Lung (tissue), 12 donors: ENCODE measurements around the gene AQP12B. TPM values are rescaled to one million over a fixed set of nuclear protein-coding genes. Genes with fewer than 3 reads are reported as not detected.
"Not testable (repeated sequence)": the region's sequence is repeated elsewhere in the genome, so short reads cannot be mapped to it uniquely, and the experiment has no call there.

ENCODE experiments used
- ATAC-seq: fragments of 200-7000 bp; cut with Tn5 transposase; one replicate; pipeline ENCODE4 v1.9.1; 2020; ENCODE audit warnings: moderate number of reproducible peaks; ENCODE audit not compliant: insufficient read depth, low FRiP score
- DNase-seq, 3 donors: peaks; one replicate each; pipeline ENCODE4 v3.0.0-alpha.2; 2013 to 2017
- H3K27ac ChIP-seq, 2 donors: one replicate each; pipeline ENCODE4 v1.5.1; 2013; ENCODE audit warnings: mild to moderate bottlenecking in 2 of 2, moderate library complexity in 2 of 2, control low read depth in 1 of 2, inconsistent platforms in 1 of 2, low read depth in 1 of 2, low read length in 1 of 2
- H3K27me3 ChIP-seq, 3 donors: one replicate each; pipeline ENCODE4 v1.5.1; 2013; ENCODE audit warnings: low read length in 2 of 3; ENCODE audit not compliant: control insufficient read depth in 3 of 3, insufficient read depth in 3 of 3
- H3K36me3 ChIP-seq, 4 donors: one replicate each; pipeline ENCODE4 v1.5.1; 2013; ENCODE audit warnings: low read length in 4 of 4, mild to moderate bottlenecking in 1 of 4, moderate library complexity in 1 of 4; ENCODE audit not compliant: control insufficient read depth in 4 of 4, insufficient read depth in 4 of 4
- H3K4me1 ChIP-seq, 5 donors: one replicate each; pipeline ENCODE4 v1.5.1; 2013; ENCODE audit warnings: low read length in 5 of 5, mild to moderate bottlenecking in 2 of 5, moderate library complexity in 1 of 5; ENCODE audit not compliant: control insufficient read depth in 5 of 5, insufficient read depth in 5 of 5
- H3K4me3 ChIP-seq: one replicate; pipeline ENCODE4 v1.5.1; 2013; ENCODE audit warnings: mild to moderate bottlenecking, control low read depth, moderate library complexity
- H3K9ac ChIP-seq, 2 donors: one replicate each; pipeline ENCODE4 v1.5.1; 2013; ENCODE audit warnings: low read length in 2 of 2, control low read depth in 1 of 2; ENCODE audit not compliant: insufficient read depth in 1 of 2
- H3K9me3 ChIP-seq, 4 donors: one replicate each; pipeline ENCODE4 v1.5.1; 2013; ENCODE audit warnings: low read length in 3 of 4, mild to moderate bottlenecking in 1 of 4, moderate library complexity in 1 of 4; ENCODE audit not compliant: control insufficient read depth in 4 of 4, insufficient read depth in 3 of 4
- WGBS, 2 donors: extraction: QIAGEN DNeasy Blood & Tissue Kit; methylation state at CpG; one replicate each; pipeline ENCODE4 v1.1.7; 2013; 5-methylcytosine and 5-hydroxymethylcytosine counted together
- polyA plus RNA-seq, 2 donors: library from polyadenylated mRNA; stranded (reverse); fragments of 200-250 nt; gene quantifications; one replicate each; pipeline ENCODE4 v1.2.1, GENCODE V29; 2013
- total RNA-seq, 2 donors: library from RNA; depleted of rRNA in 1 of 2; stranded (reverse); fragments of >200 nt in 1 of 2; gene quantifications; one replicate each; pipeline ENCODE4 v1.2.1, GENCODE V29; 2014 to 2021
- TF ChIP-seq, protein P1 (sequence below): IDR thresholded peaks from 2 replicates; pipeline ENCODE4 v1.5.1; 2012; ENCODE audit warnings: mild to moderate bottlenecking; ENCODE audit errors: control extremely low read depth, extremely low read depth
- donor health status: control.
- donor health status: control.
- donor health status: Bipolar disorder and iron deficiency.
- donor health status: healthy.
- donor health status: DM: yes; HTN: yes; CAD: no.

AQP12B gene
- total and polyA plus RNA-seq, 4 donors: 0.15 TPM; not detected in 3

DNA sequence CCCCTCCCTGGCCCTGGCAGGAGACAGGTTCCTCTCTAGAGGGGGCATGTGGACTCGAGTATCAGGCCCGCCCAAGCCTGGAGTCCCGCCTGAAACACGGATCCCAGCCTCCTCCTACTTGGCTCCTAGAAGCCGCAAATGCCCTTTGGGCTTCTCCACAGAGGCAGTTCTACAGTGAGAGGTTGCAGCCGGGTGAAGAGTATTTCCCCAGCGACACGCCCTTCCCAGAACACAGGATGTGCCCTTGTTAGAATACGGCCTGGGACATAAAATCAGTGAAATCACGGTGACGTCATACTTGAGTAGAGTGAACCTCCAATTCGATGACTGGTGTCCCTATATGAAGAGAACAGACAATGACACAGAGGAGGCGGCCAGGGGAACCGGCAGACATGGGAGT, 4.6 kb downstream of the AQP12B start:
- not testable (repeated sequence) for H3K4me3 ChIP-seq, H3K27ac ChIP-seq, H3K9me3 ChIP-seq, ATAC-seq, DNase-seq, H3K27me3 ChIP-seq, H3K36me3 ChIP-seq, H3K4me1 ChIP-seq, H3K9ac ChIP-seq
- 74 to 85% methylated on average over 5 to 6 of the region's 14 CpGs for WGBS, 2 donors

DNA sequence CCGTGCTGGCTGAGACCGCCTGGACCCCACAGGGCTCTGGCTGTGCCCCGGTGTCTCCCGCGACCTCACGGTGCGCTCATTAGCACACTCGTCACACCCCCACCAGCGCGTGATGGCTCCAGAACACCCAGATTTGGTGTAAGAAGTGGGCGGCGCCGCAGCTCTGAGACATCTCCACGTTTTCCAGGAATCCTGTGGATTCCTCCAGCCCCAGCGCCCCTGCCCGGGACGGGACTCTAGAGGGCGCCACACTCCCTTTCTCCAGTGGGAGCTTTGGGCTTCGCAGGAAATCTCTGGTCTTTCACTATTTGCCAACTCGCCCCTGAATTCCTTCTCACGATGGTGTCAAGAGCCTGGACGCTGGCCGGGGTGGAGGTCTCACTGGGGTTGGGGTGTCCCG, 7.3 kb downstream of the AQP12B start:
- H3K4me3 ChIP-seq, H3K9ac ChIP-seq, H3K4me1 ChIP-seq, H3K36me3 ChIP-seq, DNase-seq, H3K9me3 ChIP-seq, H3K27ac ChIP-seq: not testable (repeated sequence)
- peaks cover 7 to 27% (median 15%) of the 10 kb centered on the region in 3 donors for H3K27me3 ChIP-seq
- WGBS, 2 donors: no CpG with 5 or more reads among the region's 24 CpGs
- ATAC-seq: peak; percentile 42

DNA sequence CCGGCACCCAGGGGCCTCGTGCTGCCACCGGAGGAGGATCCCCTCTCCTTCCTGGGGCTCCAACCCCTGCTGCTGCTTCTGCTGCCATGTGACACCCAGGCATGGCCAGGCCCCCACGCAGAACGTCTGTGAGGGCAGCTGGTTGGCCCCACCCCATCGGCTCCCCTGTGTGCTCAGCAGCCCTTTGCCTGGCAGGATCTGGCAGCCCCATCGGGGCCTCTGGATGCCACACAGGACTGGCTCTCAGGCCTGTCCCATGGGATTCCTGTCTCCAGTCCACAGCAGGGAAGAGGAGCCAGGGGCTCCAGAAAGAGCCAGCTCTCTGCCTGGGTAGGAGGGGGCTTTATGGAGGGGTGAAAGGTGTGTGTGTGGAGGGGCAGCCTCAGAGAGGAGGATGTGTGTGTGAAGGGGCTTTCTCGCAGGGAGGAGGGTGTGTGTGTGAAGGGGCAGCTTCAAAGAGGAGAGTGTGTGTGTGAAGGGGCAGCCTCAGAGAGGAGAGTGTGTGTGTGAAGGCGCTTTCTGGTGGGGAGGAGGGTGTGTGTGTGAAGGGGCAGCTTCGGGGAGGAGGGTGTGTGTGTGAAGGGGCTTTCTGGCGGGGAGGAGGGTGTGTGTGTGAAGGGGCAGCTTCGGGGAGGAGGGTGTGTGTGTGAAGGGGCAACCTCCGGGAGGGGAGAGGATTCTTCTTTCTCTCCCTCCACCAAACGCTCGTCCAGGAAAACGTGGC, 8.1 kb downstream of the AQP12B start:
- not testable (repeated sequence) for H3K9me3 ChIP-seq, H3K36me3 ChIP-seq, H3K4me3 ChIP-seq, ATAC-seq, H3K4me1 ChIP-seq, H3K27ac ChIP-seq, H3K9ac ChIP-seq, DNase-seq
- WGBS, 2 donors: 28 to 51% methylated on average over 11 to 12 of the region's 16 CpGs
- H3K27me3 ChIP-seq: peaks cover 7 to 33% (median 19%) of the 10 kb centered on the region in 3 donors

DNA sequence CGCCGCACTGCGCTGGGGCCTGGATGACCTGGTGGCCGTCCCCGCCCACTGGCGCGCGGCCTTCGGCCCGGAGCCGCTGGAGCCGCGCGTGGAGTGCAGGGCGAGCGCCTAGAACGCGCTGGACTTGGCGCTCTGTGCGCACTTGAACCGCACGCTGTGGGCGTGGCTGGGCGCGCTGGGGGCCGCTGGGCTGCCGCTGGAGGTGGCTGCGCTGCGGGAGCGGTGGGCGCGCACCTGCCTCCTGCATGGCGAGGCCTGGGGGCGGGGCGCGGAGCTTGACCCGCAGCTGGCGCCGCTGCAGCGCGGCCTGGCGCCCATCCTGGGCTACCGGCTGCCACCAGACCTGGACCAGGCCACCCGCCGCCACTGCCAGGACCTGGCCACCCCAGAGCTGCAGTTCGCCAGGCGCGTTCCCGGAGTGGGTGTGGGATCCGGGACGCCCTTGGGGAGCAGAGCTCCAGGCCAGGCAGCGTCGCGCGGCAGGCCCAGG, 9.9 kb downstream of the AQP12B start:
- Histone ChIP-seq H3K4me3 (no peak overlapping the region), H3K9me3 (peaks cover 0 to 7% (median 0%) of the 10 kb centered on the region in 4 donors), H3K27me3 (peaks cover 7 to 44% (median 24%) of the 10 kb centered on the region in 3 donors), H3K9ac (no peak overlapping the region), H3K27ac (no peak overlapping the region), H3K4me1 (peaks cover 0 to 5% (median 0%) of the 10 kb centered on the region in 5 donors), H3K36me3 (no peaks in the 10 kb centered on the region)
- TF ChIP-seq, protein P1, sequence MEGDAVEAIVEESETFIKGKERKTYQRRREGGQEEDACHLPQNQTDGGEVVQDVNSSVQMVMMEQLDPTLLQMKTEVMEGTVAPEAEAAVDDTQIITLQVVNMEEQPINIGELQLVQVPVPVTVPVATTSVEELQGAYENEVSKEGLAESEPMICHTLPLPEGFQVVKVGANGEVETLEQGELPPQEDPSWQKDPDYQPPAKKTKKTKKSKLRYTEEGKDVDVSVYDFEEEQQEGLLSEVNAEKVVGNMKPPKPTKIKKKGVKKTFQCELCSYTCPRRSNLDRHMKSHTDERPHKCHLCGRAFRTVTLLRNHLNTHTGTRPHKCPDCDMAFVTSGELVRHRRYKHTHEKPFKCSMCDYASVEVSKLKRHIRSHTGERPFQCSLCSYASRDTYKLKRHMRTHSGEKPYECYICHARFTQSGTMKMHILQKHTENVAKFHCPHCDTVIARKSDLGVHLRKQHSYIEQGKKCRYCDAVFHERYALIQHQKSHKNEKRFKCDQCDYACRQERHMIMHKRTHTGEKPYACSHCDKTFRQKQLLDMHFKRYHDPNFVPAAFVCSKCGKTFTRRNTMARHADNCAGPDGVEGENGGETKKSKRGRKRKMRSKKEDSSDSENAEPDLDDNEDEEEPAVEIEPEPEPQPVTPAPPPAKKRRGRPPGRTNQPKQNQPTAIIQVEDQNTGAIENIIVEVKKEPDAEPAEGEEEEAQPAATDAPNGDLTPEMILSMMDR: no peak
- 5 to 10% methylated on average over 36 to 55 of the region's 55 CpGs for WGBS, 2 donors
- ATAC-seq (no peak), DNase-seq (no peak)

DNA sequence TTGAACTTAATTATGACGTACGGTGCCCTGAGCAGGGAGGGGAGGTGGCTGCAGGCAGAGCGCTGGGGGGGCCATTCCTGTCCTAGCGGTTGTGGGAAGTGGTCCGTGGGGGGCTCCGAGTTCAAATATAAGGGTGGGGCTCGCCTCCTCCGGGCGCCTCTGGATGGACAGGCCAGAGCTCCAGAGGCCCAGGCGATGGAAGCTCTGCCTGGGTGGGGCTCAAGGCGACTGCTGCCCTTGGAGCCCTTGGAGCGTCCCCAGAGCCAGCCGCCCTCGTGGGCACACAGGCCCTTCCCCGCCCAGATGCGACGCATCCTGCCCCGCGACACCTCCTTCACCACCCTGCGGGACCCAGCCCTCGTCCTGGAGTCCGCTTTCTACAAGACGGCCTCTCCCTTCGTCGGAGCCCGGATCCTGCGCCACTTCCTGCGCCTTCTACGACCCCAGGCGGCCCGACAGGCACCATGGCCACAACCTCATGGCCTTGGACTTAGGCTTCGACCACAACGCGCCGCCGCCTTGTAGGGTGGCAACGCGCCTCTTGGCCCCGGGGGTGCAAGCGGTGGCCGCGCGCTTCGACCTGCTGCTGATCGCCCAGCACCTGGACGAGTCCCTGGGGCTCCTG, 10.5 kb downstream of the AQP12B start:
- WGBS, 2 donors: 41 to 64% methylated on average over 46 of the region's 46 CpGs
- Histone ChIP-seq H3K27ac (no peak overlapping the region), H3K36me3 (no peaks in the 10 kb centered on the region), H3K27me3 (peaks cover 7 to 48% (median 26%) of the 10 kb centered on the region in 3 donors), H3K4me3 (no peak overlapping the region), H3K9me3 (peaks cover 0 to 7% (median 0%) of the 10 kb centered on the region in 4 donors), H3K4me1 (peaks cover 0 to 5% (median 0%) of the 10 kb centered on the region in 5 donors), H3K9ac (no peak overlapping the region)
- TF ChIP-seq, protein P1: no peak
- no peak for DNase-seq
- no peak for ATAC-seq
